A549 (cell line): ENCODE measurements around the gene RNF130. TPM values are rescaled to one million over a fixed set of nuclear protein-coding genes. Genes with fewer than 3 reads are reported as not detected.
"Not testable (repeated sequence)": the region's sequence is repeated elsewhere in the genome, so short reads cannot be mapped to it uniquely, and the experiment has no call there.

Experiments used
- ATAC-seq, 2 experiments: fragments of 200-7000 bp in 1 of 2; fragments of >200 bp in 1 of 2; cut with Nextera tagmentation in 1 of 2; cut with Tn5 transposase in 1 of 2; 3 replicates each; pipeline versions ENCODE4 v1.8.0 to v1.9.1; 2018 to 2020; ENCODE audit warnings: mild to moderate bottlenecking in 1 of 2, moderate library complexity in 1 of 2
- CTCF ChIA-PET: fragments of 300-600 bp; sonication (Branson Sonifier 250); formaldehyde crosslinking; extraction: SDS; loops from one replicate; lab custom pipeline; 2021; ENCODE audit warnings: antibody characterized with exemption, inconsistent platforms; lab: Yijun Ruan, JAX
- POLR2A ChIA-PET: fragments of 350-600 bp; formaldehyde crosslinking; extraction: SDS; loops from one replicate; lab custom pipeline; 2021; ENCODE audit warnings: antibody characterized with exemption, inconsistent platforms; lab: Yijun Ruan, JAX
- DNase-seq, 2 experiments: peaks; one replicate each; pipeline versions ENCODE4 v3.0.0 to v3.0.0-alpha.2; 2011 to 2016; ENCODE audit warnings: low read depth in 1 of 2, low spot score in 1 of 2
- FAIRE-seq: peaks from 2 replicates; lab custom pipeline; 2011; peaks lifted over from hg19 to GRCh38; lab: Jason Lieb, UNC
- H3K27ac ChIP-seq, 2 experiments: fragments of >200 bp; sonication (Bioruptor Twin); formaldehyde crosslinking; 3 replicates each; pipeline ENCODE4 v1.5.1; 2016 to 2017
- H3K4me1 ChIP-seq: fragments of >200 bp; sonication (Bioruptor Twin); formaldehyde crosslinking; 3 replicates; pipeline ENCODE4 v1.6.1; 2016
- H3K4me2 ChIP-seq: fragments of >200 bp; sonication (Bioruptor Twin); formaldehyde crosslinking; 3 replicates; pipeline ENCODE4 v1.6.1; 2016
- H3K4me3 ChIP-seq: fragments of >200 bp; sonication (Bioruptor Twin); formaldehyde crosslinking; 3 replicates; pipeline ENCODE4 v1.5.1; 2016
- H3K9me3 ChIP-seq: fragments of >200 bp; sonication (Bioruptor Twin); formaldehyde crosslinking; 3 replicates; pipeline ENCODE4 v1.6.1; 2016
- CBX2 ChIP-seq: fragments of 200-600 bp; sonication (generic); IDR thresholded peaks from 2 replicates; pipeline ENCODE4 v1.6.1; 2016; ENCODE audit warnings: low read depth, mild to moderate bottlenecking, borderline replicate concordance
- CEBPB ChIP-seq, 2 experiments: fragments of >200 bp in 1 of 2; sonication (Bioruptor Twin) in 1 of 2; formaldehyde crosslinking in 1 of 2; IDR thresholded peaks; 2 replicates each; pipeline ENCODE4 v1.6.1; 2012 to 2016
- ESRRA ChIP-seq: fragments of 150-350 bp; IDR thresholded peaks from 2 replicates; pipeline ENCODE4 v1.6.1; 2014; ENCODE audit warnings: mild to moderate bottlenecking, low read length, borderline replicate concordance
- FOXS1 ChIP-seq: fragments of 250-450 bp; sonication (Bioruptor Pico); IDR thresholded peaks from 2 replicates; pipeline ENCODE4 v1.5.0; 2020; ENCODE audit warnings: mild to moderate bottlenecking, moderate library complexity
- HDAC2 ChIP-seq: fragments of 200-600 bp; sonication (generic); IDR thresholded peaks from 2 replicates; pipeline ENCODE4 v1.6.1; 2016
- HOXA7 ChIP-seq: fragments of 250-450 bp; sonication (Bioruptor Pico); IDR thresholded peaks from 2 replicates; pipeline ENCODE4 v1.5.0; 2020; ENCODE audit warnings: mild to moderate bottlenecking, moderate library complexity
- HOXB13 ChIP-seq: fragments of 250-450 bp; sonication (Bioruptor Pico); IDR thresholded peaks from 2 replicates; pipeline ENCODE4 v1.5.0; 2020; ENCODE audit warnings: low read depth, mild to moderate bottlenecking, moderate library complexity
- MAX ChIP-seq: IDR thresholded peaks from 2 replicates; pipeline ENCODE4 v1.6.1; 2012
- MYC ChIP-seq: IDR thresholded peaks from 2 replicates; pipeline ENCODE4 v1.6.1; 2012; ENCODE audit warnings: mild to moderate bottlenecking, inconsistent platforms, low read length, improper control_type of control experiment, borderline replicate concordance
- RAD21 ChIP-seq, 2 experiments: fragments of >200 bp in 1 of 2; sonication (Bioruptor Twin) in 1 of 2; formaldehyde crosslinking in 1 of 2; IDR thresholded peaks in 1 of 2; conservative IDR thresholded peaks in 1 of 2; 2 replicates in 1 of 2; 3 replicates in 1 of 2; pipeline ENCODE4 v1.6.1; 2012 to 2018; ENCODE audit warnings: inconsistent platforms in 1 of 2
- SMC3 ChIP-seq: fragments of >200 bp; sonication (Bioruptor Twin); formaldehyde crosslinking; IDR thresholded peaks from 3 replicates; pipeline ENCODE4 v1.6.1; 2018; ENCODE audit warnings: inconsistent platforms
- TFCP2L1 ChIP-seq: fragments of 250-450 bp; sonication (Bioruptor Pico); IDR thresholded peaks from 2 replicates; pipeline ENCODE4 v1.5.0; 2021; ENCODE audit warnings: mild to moderate bottlenecking
- TP53 ChIP-seq: fragments of 250-450 bp; sonication (Bioruptor Pico); IDR thresholded peaks from 2 replicates; pipeline ENCODE4 v1.5.0; 2021; ENCODE audit warnings: mild to moderate bottlenecking, moderate library complexity
- USF2 ChIP-seq: fragments of 450-650 bp; IDR thresholded peaks from 2 replicates; pipeline ENCODE4 v1.6.1; 2014; ENCODE audit warnings: antibody characterized with exemption
- ZNF302 ChIP-seq: fragments of 250-450 bp; sonication (Bioruptor Pico); IDR thresholded peaks from 2 replicates; pipeline ENCODE4 v1.9.0; 2021; ENCODE audit warnings: inconsistent platforms, mild to moderate bottlenecking, moderate library complexity
- WGBS: methylation state at CpG from one replicate; pipeline ENCODE4 v1.1.6; 2017; ENCODE audit errors: missing lambda C conversion rate; 5-methylcytosine and 5-hydroxymethylcytosine counted together
- polyA plus RNA-seq, 4 experiments: library from polyadenylated mRNA; depleted of rRNA in 3 of 4; stranded (reverse); fragments of >200 nt; fragmentation: RNase III in 1 of 4; extraction: RNeasy Plus Mini Kit Qiagen cat#74134 plus additional on column Dnase treatment in 1 of 4; gene quantifications; 2 replicates in 3 of 4; 3 replicates in 1 of 4; pipeline ENCODE4 v1.2.3, GENCODE V29; 2011 to 2017
- TF ChIP-seq, protein P1 (sequence below): fragments of >200 bp; sonication (Bioruptor Twin); formaldehyde crosslinking; IDR thresholded peaks from 3 replicates; pipeline ENCODE4 v1.5.1; 2016
- TF ChIP-seq, protein P2 (sequence below): fragments of 200-600 bp; sonication (generic); IDR thresholded peaks from 2 replicates; pipeline ENCODE4 v1.6.1; 2016; ENCODE audit warnings: antibody characterized with exemption, mild to moderate bottlenecking, moderate library complexity
- TF ChIP-seq, protein P3 (sequence below): fragments of 250-450 bp; sonication (Bioruptor Pico); IDR thresholded peaks from 2 replicates; pipeline ENCODE4 v1.5.0; 2021; ENCODE audit warnings: mild to moderate bottlenecking, moderate library complexity, borderline replicate concordance
- TF ChIP-seq, protein P4 (sequence below): fragments of 150-350 bp; IDR thresholded peaks from 2 replicates; pipeline ENCODE4 v1.6.1; 2014; ENCODE audit warnings: low read depth, mild to moderate bottlenecking, low read length

Gene RNF130
- polyA plus RNA-seq, 2 of the 4 experiments (the other 2 are of a cell fraction) = 33.3 to 50.1 TPM

DNA sequence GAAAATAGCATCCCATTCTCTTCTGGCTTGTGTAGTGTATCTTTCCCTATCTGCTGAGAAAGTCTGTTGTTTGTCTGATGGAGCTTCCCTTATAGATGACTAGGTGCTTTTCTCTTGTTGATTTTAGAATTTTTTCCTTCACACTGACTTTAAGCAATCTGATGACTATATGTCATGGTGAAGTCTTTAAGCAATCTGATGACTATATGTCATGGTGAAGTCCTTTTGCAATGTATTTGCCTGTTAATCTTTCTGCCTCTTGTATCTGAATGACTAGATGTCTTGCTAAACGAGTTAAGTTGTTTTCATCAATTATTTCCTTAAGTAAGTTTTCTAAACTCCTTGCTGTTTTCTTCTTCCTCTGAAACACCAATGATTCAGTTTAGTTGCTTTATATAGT, 80.5 kb downstream of the RNF130 start:
- DNase-seq = no peak
- POLR2A ChIA-PET = no interaction called here
- Histone ChIP-seq H3K27ac (no peak overlapping the region), H3K9me3 (peaks cover 16% of the 10 kb centered on the region; the same call in 2 of the 3 replicates), H3K4me1 (no peaks in the 10 kb centered on the region), H3K4me2 (no peak overlapping the region), H3K4me3 (no peak overlapping the region)
- TF ChIP-seq MAX (no peak), TP53 (CRISPR knock-in tag) (no peak), FOXS1 (no peak), SMC3 (no peak)
- no peak for ATAC-seq
- CTCF ChIA-PET = interaction anchor here (0.7 to 1.0 kb wide), 2 partner anchors 16 to 82 kb away, joined by 3 read pairs; no protein-coding TSS in a partner anchor
- WGBS = 90% methylated on average over 1 of the region's 1 CpG
- FAIRE-seq = no peak

DNA sequence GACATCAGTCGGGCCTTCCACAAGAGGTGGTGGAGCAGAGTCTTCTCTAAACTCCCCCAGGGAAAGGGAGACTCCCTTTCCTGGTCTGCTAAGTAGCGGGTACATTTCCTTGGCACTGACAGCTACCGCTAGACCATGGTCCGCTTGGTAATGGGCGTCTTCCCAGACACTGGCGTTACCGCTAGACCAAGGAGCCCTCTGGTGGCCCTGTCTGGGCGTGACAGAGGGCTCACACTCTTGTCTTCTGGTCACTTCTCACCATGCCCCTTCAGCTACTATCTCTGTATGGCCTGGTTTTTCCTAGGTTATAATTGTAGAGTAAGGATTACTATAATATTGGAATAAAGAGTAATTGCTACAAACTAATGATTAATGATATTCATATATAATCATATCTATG, 81.0 kb downstream of the RNF130 start:
- H3K27ac ChIP-seq, H3K4me2 ChIP-seq, H3K4me1 ChIP-seq, H3K4me3 ChIP-seq, DNase-seq, ATAC-seq, FAIRE-seq, POLR2A ChIA-PET: not testable (repeated sequence)
- peak in 1 of 2 experiments; percentile 5; a peak in 1 of 5 replicates for TF ChIP-seq RAD21 (conservative IDR thresholded peaks at IDR 0.05 in 1 of 2, IDR thresholded peaks at IDR 0.05 in 1 of 2)
- TF ChIP-seq, protein P1, sequence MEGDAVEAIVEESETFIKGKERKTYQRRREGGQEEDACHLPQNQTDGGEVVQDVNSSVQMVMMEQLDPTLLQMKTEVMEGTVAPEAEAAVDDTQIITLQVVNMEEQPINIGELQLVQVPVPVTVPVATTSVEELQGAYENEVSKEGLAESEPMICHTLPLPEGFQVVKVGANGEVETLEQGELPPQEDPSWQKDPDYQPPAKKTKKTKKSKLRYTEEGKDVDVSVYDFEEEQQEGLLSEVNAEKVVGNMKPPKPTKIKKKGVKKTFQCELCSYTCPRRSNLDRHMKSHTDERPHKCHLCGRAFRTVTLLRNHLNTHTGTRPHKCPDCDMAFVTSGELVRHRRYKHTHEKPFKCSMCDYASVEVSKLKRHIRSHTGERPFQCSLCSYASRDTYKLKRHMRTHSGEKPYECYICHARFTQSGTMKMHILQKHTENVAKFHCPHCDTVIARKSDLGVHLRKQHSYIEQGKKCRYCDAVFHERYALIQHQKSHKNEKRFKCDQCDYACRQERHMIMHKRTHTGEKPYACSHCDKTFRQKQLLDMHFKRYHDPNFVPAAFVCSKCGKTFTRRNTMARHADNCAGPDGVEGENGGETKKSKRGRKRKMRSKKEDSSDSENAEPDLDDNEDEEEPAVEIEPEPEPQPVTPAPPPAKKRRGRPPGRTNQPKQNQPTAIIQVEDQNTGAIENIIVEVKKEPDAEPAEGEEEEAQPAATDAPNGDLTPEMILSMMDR = 0 out of 3 replicates have a peak, but pooled peaks have one; percentile 9
- CTCF ChIA-PET = interaction anchor here (0.7 kb wide), 1 partner anchor 16 kb away, joined by 3 read pairs; no protein-coding TSS in a partner anchor
- WGBS = 90% methylated on average over 8 of the region's 8 CpGs
- peaks cover 11% of the 10 kb centered on the region; the same call in 2 of the 3 replicates for H3K9me3 ChIP-seq

DNA sequence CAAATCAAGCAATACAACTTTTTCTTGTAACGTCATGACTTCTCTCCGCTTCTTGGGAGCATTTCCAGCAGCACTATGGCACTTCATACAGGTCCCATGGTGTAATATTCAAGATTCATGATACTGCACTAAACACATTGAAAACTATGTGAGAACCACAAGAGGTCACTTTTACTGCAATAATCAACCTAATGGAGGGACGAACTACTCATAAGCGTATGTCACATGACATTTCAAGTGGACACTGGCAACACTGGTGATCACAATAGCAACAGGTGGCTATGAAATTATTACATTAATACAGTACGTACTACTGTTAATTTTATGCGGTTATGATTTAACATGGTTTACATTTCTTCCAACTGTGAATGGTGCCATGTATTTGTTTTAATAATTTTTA, 85.2 kb downstream of the RNF130 start:
- no peaks in the 10 kb centered on the region for H3K4me1 ChIP-seq
- POLR2A ChIA-PET = no interaction called here
- WGBS = 92% methylated on average over 6 of the region's 6 CpGs
- no peak for TF ChIP-seq HDAC2
- no peak for TF ChIP-seq CBX2
- TF ChIP-seq, protein P2, sequence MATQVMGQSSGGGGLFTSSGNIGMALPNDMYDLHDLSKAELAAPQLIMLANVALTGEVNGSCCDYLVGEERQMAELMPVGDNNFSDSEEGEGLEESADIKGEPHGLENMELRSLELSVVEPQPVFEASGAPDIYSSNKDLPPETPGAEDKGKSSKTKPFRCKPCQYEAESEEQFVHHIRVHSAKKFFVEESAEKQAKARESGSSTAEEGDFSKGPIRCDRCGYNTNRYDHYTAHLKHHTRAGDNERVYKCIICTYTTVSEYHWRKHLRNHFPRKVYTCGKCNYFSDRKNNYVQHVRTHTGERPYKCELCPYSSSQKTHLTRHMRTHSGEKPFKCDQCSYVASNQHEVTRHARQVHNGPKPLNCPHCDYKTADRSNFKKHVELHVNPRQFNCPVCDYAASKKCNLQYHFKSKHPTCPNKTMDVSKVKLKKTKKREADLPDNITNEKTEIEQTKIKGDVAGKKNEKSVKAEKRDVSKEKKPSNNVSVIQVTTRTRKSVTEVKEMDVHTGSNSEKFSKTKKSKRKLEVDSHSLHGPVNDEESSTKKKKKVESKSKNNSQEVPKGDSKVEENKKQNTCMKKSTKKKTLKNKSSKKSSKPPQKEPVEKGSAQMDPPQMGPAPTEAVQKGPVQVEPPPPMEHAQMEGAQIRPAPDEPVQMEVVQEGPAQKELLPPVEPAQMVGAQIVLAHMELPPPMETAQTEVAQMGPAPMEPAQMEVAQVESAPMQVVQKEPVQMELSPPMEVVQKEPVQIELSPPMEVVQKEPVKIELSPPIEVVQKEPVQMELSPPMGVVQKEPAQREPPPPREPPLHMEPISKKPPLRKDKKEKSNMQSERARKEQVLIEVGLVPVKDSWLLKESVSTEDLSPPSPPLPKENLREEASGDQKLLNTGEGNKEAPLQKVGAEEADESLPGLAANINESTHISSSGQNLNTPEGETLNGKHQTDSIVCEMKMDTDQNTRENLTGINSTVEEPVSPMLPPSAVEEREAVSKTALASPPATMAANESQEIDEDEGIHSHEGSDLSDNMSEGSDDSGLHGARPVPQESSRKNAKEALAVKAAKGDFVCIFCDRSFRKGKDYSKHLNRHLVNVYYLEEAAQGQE = no peak
- no peak for TF ChIP-seq SMC3
- TF ChIP-seq, protein P3, sequence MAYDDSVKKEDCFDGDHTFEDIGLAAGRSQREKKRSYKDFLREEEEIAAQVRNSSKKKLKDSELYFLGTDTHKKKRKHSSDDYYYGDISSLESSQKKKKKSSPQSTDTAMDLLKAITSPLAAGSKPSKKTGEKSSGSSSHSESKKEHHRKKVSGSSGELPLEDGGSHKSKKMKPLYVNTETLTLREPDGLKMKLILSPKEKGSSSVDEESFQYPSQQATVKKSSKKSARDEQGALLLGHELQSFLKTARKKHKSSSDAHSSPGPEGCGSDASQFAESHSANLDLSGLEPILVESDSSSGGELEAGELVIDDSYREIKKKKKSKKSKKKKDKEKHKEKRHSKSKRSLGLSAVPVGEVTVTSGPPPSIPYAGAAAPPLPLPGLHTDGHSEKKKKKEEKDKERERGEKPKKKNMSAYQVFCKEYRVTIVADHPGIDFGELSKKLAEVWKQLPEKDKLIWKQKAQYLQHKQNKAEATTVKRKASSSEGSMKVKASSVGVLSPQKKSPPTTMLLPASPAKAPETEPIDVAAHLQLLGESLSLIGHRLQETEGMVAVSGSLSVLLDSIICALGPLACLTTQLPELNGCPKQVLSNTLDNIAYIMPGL = no peak
- TF ChIP-seq, protein P1 = no peak
- no peak for TF ChIP-seq CEBPB (IDR thresholded peaks at IDR 0.05)
- TF ChIP-seq MYC = no peak
- no peak for TF ChIP-seq TFCP2L1 (CRISPR knock-in tag)
- no peak for TF ChIP-seq ESRRA
- TF ChIP-seq HOXB13 (CRISPR knock-in tag) = no peak
- no peak for TF ChIP-seq ZNF302
- no peak for TF ChIP-seq HOXA7 (CRISPR knock-in tag)
- TF ChIP-seq, protein P4, sequence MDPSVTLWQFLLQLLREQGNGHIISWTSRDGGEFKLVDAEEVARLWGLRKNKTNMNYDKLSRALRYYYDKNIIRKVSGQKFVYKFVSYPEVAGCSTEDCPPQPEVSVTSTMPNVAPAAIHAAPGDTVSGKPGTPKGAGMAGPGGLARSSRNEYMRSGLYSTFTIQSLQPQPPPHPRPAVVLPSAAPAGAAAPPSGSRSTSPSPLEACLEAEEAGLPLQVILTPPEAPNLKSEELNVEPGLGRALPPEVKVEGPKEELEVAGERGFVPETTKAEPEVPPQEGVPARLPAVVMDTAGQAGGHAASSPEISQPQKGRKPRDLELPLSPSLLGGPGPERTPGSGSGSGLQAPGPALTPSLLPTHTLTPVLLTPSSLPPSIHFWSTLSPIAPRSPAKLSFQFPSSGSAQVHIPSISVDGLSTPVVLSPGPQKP = no peak
- TF ChIP-seq USF2 = no peak
- TF ChIP-seq, all 56 proteins: peak for 0
- FAIRE-seq (no peak), ATAC-seq (no peak), DNase-seq (peak in 1 of 2 experiments; percentile 21)
- Histone ChIP-seq H3K9me3 (no peaks in the 10 kb centered on the region), H3K4me2 (no peak overlapping the region), H3K4me3 (no peak overlapping the region), H3K27ac (no peak overlapping the region)
- CTCF ChIA-PET = no interaction called here
